NCI-H1417 (cell line): ENCODE data around the gene ASPG.

ENCODE experiments used
- DNase-seq, 3 experiments: peaks; one replicate each; lab custom pipeline; 2025; lab: John Stamatoyannopoulos, UW

Gene ASPG

DNA sequence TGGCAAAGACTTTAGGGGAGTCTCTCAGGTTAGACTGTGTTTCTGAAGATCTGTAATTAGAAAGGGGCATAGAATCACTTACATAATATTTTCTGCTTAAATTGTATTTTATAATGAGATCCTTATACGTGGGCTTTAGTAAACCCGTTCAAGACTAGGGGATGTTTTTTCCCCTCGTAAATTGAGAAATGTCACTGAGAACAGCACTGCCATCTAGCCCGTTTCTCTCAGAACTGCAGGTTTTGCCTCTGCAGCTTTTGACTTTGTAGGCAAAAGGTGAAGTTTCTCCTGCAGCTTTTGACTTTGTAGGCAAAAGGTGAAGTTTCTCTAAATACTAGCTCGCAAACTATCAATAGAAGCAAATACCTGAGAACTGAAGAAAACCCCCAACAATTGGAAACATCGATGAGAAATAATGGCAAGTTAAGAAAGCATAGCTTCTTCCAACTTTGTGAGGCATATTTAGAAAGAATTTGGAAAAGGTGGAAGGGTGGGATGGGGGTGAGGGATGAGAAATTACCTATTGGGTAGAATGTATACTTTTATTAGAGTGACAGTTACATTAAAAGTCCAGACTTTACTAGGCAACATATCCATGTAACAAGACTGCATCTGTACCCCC, 9.9 kb upstream of the ASPG start:
- DNase-seq: peak in 2 of 3 experiments; percentile 26 to 28

DNA sequence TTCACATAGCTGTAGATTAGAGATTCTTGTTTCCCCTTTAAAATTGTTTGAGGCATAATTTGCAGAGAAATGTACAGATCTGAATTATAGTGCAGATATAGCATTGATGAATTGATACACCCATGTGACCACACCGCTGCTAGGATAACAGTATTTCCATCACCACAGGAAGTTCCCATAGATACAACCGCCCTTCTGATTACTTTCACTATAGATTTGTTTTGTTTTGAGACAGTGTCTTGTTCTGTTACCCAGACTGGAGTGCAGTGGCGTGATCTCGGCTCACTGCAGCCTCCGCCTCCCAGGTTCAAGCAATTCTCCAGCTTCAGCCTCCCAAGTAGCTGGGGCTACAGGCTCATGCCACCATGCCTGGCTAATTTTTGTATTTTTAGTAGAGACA, 8.8 kb upstream of the ASPG start:
- no peak for DNase-seq

DNA sequence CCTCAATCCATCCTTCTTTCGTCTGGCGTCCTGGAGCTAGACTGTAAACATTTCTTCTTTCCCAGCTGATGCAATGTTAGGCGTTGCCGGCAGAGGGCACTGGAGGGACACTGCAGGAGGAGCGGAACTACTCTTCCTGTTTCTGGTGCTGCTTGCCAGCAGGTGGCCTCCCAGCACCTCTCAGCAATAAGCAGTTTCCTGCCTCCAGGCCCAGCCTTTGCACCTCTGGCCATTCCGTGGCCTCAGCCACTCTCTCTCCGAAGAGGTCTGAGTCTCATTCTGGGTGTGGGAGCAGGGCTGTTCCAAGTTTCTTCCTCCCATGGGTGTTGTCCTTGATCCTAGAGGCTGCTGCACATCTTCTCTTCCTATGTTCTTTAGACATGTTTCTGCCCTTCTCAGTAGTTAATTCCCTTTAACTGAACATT, 7.5 kb upstream of the ASPG start:
- DNase-seq: peak; percentile 87 to 96 (median 87)

DNA sequence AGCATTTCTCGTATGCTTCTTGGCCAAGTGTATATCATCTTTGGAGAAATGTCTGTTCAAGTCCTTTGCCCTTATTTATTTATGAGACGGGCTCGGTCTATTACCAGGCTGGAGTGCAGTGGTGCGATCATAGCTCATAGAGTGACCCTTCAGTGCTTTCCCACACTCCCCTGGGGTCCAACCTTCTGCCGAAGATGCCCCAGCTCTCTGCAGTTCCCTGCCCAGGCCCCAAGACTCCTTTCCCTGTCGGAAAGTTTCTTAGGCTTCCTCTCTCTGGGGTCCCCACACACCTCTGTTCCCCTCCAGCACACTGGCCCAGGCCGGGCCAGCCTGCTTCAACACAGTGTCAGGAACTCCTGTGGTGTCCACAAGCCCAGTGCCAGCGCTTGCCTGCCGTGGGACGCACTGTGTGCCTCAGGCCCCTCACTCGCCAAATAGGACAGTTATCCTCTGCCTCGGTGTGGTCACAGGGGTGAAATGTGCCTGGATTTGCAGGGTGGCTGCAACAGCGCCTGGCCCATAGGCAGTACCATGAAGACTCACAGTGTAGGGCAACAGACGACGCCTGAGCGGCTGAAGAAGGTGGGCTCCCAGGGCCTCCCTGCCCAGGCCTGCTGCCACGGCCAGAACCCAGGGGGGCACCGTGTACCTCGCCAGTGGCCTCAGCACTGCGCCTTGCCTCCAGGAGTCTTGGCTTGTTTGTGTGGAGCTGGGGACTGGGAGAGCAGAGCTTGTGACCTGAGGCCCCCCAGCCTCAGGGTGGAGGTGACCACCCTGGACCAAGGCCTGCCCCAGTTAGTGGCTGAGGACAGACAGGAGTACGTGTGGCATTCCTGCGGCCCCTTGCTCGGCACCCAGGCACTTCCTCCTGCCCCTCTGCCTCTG, 4.9 kb upstream of the ASPG start:
- DNase-seq: no peak

DNA sequence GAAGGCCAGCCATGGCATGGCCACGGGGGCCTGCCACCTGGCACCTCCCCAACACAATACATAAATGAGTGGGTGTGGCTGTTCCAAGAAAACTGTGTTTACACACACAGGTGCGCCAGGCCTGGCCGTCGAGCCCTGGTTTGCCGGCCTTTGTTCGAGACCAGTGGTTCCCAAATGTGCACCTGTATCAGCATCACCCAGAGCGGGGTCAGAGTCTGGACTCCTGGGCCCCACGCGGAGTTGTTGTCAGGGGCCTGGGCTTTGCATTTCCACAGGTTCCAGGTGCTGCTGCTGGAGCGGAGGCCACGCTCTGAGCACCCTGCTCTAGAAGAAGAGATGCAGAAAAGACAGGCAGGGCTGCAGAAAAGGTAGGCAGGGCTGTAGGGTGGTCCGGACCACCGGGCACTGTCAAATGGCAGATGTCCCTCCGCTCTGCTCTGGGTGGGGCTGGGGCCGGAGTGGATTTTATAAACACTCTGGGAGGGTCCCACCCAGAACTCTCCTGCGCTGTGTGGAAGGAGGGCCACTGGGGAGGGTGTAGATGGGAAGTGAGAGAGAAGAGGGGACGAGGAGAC, 4.2 kb upstream of the ASPG start:
- DNase-seq: peak in 2 of 3 experiments; percentile 57 to 82

DNA sequence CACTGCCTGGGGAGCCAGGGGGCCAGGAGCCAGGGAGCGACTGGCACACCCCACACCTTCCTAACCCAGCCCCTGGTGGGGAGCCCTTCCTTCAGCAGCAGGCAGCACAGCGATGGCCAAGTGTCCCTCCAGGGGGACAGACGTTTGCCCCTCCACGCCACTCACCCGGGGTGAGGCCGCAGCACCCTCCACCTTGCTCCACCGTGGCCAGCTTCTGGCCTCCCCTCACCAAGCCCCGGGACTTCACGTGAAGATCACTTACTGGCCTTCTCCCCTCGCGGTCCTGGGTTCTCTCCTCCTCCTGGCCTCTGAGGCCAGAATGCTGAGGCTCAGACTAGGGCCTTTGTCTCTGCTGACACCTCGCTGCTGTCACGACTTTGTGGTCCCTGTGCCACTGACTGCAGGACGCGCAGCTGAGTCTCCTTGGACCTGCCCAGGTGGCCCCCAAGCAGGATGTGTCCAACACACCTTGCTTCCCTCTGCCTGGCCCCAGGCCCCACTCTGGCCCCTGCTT, 3.5 kb upstream of the ASPG start:
- DNase-seq: no peak

DNA sequence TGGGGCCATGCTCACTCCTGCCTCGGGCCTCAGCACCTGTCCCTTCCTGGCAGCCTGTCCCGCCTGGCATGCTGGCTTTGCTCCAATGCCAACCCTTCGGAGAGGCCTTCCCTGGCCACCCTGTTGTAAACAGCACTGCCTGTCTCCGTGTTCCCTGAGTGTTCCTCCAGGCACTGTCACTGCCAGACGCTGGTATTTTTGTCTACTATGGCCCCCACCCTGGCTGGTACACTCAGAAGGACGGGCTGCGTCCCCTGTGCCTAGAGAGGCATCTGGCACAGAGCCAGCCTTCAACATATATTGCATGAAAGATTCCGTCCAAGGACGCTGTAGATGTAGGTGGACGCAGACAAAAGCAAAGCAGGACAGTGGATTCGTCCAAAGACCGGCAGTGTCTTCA, 2.7 kb upstream of the ASPG start:
- no peak for DNase-seq

DNA sequence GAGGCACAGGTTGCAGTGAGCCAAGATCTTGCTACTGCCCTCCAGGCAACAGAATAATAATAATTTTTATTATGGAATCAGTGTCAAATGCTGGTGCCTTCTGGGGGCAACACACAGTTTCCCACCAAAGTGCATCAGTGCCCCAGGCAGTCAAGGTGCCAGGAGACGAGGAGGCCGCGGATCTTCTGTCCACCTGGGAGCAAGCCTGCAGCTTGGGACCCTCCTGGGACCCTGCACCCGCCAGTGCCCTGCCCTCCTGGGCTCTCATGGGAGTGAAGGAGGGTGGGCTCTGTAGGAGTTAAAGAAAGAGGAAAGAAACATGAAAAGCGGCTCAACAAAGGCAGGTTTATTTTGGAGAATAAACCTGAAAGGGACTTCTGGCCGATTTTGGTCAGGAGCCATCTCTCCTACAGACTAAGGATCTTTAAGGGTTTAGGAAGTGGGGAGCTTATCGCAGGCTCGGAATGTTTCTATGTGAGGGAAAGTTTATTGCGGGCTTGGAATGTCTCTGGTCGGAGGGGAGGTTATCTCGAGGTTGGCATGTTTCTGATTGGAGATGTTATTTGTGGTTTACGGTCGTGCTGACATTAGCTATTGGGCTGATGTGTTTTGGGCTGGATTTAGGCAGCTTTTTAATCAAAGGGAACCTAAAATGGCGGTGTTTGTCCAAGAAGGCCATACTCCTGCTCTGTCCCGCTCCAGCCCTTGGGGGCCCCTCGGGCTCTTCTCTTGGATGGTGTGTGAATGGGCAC, 1.1 kb upstream of the ASPG start:
- no peak for DNase-seq

DNA sequence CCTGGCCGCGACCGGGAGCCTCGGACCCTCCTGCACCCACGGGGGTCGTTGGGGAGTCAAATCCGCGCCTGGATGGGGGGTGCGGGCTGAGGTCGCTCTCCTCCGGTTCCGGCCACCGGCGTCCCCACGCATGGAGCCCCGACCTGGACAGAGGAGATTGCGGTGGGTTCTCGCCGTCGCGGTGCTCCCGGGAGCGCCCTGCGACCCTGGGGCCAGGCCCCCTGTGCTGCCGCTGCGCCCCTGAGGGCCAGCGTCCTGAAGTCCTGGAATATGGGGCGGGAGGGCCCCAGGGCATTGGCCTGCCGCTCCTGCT, 345 bp downstream of the ASPG start:
- DNase-seq: no peak

DNA sequence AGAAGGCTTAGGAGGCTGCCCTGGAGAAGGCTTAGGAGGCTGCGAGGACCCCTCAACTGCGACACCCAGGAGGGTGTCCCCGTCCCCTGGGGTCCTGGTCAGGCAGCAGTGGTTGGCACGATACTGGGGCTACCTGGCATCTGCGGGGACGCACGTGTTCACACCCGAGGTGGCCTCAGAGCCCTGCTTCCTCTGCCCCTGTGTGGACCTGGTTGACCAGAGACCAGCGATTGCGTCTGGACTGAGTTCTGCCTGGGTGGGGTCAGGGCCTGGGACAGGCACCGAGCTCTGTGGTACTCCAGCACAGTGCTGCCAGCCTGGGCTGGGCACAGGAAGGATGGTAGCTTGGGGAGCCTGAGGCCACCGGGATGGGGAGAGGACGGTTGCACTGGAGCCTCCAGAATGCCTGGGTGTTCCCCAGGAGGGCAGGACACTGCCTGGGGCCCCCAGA, 735 bp downstream of the ASPG start:
- no peak for DNase-seq

DNA sequence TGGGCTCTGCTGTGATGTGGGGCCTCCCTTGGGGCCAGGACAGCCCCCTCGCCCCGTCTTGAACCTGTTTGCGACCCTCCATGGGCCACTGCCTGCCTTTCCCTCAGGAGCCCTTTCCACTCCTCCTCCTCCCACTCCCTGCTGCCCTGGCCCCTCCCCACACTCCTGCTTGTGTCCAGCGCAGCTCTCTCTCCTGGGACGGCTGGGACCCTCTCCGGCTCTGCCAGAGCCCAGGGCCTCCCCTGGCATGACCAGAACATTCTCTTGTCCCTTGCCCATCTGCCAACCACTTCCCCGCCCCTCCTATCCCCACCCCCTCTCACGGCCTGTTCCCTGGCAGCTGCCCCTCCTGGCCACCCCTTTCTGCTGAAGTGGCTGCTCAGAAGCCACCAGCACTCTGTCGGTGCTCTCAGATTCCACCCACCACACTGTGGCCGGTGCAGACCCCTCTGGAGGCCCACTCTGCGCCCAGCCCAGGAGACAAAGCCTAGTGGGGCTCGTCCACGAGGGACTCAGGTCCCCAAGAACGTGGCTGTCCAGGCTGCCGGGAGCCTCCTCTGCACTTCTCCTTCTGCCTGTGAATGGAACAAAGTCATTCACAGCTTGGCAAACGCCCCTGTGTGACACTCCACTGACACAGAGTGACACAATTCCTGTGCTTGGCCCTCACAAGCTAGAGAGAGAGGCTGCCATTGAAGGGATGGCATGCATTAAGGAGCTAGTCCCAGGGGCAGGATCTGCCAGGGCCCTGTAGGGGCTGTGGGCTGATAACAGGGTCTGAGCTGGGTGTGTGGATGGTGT, 1.4 kb downstream of the ASPG start:
- no peak for DNase-seq

DNA sequence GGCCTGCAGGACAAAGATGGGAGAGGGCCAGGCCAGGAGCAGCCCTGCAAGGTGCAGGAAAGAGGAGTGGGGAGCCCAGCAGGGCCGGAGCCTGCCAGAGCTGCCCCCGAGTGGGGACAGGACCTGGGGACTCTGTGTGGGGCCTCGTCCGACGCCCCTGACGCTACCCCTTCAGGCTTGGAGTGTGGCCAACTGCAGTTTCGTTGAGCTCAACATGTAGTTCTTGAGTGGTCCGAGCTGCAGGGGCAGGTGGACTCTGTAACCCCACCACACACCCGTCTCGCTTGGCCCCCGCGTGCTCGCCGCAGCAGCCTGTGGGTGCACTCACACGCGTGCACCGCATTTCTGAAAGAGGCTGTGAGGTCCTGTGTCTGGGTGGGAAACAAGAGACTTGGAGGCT, 2.0 kb downstream of the ASPG start:
- no peak for DNase-seq

DNA sequence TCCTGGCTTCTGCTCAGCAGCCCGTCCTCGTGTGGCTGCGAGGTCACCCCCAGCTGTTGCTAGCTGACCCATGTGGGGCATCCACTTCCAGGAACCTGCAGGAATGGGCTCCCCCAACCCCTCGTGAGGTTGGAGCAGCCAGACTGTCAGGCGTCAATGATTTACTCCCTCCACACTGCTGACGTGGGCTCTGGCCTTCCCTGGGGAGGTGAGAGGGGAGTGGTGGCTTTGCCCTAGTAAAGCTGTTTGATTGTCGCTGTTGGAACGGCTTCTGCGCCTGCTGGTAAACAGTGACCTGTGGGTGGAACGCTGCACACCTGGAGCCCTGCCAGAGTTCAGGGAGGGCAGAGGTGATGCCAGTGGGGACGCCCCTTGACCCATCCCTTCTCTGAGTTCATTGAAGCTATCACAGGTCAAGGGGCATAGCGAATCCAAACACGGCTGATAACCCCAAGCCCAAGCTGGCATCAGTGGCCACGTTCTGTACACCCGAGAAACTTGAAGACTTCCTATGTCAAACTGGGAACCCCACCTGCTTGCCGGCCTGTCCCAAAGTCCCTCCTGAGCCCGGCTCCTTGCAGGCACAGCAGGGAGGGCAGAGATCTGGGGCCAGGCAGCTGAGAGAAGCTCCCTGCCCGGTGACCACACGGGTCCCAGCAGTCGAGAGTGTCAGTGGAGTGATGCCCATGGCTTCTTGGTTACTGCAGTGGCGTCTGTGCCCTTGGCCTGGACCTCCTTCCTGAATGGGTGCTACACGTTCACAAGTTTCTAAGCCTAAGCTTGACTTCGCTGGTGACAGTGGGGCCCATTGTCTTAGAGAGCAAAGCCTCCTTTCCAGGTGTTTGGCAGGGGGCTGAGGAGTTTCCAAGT, 2.7 kb downstream of the ASPG start:
- DNase-seq: peak in 1 of 3 experiments; percentile 26

DNA sequence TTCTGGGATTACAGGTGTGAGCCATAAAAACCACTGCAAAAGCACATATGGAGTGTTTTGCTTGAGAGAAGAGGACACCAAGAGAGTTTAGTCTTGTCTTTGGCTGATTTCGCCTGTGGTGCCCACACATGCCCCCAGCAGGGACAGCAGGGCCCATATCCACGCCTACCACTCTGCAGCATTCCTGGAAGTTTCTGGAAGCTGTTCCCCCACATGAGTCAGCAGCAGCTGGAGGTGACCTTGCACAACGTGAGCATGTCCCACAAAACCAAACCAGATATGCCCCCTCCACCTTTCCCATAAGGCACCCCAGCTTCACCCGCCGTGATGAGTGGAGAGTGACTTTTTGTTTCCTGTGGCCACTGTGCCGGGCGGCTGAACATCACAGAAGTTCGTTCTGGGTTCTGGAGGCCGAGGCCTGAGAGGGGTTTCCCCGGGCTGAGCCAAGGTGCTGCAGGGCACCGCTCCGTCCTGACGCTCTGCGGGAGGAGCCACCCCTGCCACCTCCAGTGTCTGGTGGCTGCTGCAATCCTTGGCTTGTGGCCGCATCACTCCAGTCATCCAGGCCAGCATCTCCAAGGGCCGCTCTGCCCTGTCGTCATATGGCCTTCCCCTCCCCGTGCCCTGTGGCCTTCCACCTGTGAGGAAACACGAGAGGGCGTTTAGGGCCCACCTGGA, 4.7 kb downstream of the ASPG start:
- DNase-seq: no peak

DNA sequence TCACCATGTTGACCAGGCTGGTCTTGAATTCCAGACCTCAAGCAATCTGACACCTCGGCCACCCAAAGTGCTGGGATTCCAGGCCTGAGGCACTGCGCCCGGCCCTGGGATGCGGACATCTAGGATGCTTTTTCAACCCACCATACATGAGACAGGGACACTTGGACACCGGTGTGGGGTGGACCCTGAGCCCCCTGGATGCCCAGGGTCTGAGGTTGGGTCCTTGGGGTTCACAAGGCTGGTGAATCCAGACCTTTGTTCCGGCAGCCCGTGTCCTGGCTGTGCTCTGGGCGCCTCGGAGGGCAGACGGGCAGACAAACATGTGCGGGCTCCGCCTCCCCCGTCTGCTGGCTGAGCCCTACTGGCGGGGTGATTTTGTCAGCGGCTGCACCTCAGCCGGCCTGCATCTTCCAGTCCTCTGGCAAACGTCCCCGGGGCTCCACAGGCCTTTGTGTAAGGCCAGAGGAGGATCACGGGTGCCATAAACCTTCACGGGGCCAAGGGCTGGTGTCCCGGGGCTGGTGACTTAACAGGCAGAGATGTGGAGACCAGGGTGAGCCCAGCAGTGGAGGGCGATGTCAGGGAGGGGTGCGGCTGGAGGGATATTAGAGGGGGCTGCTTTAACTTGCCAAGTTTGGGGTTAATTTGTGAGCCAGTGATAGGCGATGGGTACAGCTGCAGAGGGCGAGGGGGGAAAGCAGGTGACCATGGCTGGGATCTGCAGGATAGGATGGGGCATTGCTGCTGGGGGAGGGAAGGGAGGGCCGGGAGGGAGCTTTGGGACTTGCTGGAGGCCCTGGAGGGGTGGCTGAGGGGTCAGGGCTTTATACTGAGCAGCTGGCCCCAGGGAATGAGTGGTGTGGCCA, 5.8 kb downstream of the ASPG start:
- no peak for DNase-seq

DNA sequence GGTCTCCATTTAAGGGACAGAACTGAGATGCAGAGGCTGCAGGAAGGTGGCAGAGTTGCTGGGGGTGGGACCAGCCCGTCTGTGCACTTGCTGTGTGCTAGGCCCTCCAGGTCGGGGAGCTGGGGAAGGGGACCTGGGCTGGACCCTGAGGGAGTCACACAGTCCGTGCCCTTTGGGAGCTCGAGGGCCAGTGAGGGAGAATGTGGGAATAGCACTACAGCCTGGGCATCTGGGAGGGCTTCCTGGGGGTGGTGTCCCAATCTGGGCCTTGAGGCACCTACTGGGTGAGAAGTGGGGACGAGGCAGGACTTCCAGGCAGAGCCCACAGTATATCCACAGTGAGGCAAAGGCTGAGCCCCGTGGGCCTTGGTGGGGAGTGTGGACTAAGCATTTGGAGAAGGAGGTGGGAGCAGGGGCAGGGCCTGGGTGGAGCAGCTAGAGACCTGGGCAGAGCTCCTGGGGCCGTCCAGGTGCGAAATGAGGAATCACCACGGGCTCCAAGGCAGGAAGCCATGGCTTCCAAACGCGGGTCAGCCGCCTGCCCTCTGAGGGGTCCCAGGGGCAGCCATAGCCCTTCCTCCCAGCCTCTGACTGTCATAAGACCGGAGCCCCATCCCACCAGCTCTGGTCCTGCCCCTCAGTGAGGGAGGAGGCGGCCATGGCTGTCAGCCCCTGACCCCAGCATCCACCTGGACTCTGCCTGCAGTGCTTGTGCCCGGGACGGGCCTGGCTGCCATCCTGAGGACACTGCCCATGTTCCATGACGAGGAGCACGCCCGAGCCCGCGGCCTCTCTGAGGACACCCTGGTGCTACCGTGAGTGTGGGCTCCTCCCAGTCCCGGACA, 6.6 kb downstream of the ASPG start:
- DNase-seq: no peak

DNA sequence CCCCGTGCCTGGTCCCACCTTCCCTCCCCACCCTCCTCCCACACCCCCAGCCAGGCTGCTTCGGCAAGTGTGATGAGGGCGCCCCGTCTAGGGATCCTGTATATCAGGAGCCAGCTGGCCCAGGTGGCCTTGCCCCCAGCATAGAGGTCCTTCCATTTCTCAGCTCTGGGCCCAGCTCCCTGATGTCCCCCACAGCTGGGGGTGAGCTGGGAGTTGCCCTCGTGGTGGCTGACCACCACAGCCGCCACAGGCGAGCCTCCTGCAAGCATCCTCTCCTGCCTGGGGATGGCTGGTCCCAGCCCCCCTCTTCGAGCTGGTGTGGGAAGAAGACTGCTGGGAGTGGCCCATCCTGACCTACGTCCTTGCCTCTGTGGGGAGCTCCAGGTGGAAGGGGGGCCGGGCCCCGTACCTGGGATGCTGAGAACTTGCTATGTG, 7.4 kb downstream of the ASPG start:
- DNase-seq: no peak
